ENCODE results near the gene SLC40A1. TPM values are rescaled to one million over a fixed set of nuclear protein-coding genes. Genes with fewer than 3 reads are reported as not detected.

The SLC40A1 gene
- total RNA-seq, 2 donors from 2014 or later: 76.5 to 118 TPM

DNA sequence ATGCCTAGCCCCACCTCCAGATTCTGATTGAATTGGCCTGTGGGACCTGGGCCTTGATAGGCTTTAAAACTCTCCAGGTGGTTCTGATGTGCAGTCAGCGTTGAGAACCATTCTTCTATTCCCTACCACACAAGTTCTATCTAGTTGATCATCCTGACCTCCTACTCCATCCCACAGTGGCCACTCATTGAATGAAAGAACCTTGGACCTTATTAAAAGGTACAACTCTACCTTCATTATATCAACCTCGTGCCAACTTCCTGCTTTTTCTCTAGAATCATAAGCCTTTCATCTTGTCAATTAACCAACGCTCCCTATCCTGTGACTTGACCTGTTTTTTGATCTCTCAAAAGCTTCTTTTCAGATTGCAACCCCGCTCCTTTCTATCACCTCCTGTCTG lies 55.8 kb downstream of the SLC40A1 start:
- no peak for ATAC-seq (ENCODE audit: insufficient number of reproducible peaks, low FRiP score, low read depth)
- H3K27ac ChIP-seq: no peak overlapping the region

DNA sequence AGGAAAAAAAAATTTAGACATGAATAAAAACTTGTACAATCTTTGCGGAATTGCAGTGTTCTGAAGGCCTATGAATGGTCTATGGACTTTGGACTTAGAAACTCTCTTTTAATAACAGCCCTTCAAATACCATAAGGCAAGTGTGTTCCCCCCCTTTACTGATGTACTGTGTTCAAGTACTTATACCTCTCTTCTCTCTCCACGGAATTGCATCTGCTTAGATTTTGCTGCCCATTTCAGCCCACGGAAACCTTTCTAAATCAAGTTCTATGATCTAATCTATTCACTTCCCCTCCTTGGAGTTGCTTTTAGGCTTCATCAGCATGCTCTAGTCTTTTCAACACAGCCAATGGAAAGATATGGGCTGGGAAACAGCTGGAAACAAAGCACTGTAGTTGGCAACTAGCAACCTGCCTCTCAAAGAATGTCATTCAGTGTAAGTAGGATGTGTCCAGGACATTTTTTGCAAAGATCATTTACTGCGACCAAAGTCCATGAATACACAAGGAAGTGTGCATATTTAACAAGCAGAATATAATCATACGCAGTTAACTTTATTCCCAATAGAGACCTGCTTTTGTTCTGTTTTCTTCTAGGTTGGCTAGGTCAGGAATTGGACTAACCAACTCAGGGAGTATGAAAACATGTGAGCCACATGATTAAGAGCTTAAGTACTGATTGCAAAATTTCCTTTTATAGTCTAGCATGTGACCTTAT lies 58.0 kb downstream of the SLC40A1 start:
- Histone ChIP-seq H3K27me3 (replicated peaks; ENCODE audit: insufficient read depth) (no peaks in the 10 kb centered on the region), H3K27ac (peak overlapping the region; percentile 22 to 67)

More for the DNA sequence above, 55.8 kb downstream of the SLC40A1 start:
- Histone ChIP-seq H3K4me3 (no peak overlapping the region), H3K4me1 (ENCODE audit: control insufficient read depth in 1 of 2, low read depth in 2 of 2) (peaks cover 14 to 50% of the 10 kb centered on the region in 2 donors), H3K27me3 (replicated peaks; ENCODE audit: insufficient read depth) (no peaks in the 10 kb centered on the region), H3K9me3 (no peaks in the 10 kb centered on the region), H3K36me3 (no peaks in the 10 kb centered on the region)
- DNase-seq (ENCODE audit: low spot score): no peak
- TF ChIP-seq, protein P1, sequence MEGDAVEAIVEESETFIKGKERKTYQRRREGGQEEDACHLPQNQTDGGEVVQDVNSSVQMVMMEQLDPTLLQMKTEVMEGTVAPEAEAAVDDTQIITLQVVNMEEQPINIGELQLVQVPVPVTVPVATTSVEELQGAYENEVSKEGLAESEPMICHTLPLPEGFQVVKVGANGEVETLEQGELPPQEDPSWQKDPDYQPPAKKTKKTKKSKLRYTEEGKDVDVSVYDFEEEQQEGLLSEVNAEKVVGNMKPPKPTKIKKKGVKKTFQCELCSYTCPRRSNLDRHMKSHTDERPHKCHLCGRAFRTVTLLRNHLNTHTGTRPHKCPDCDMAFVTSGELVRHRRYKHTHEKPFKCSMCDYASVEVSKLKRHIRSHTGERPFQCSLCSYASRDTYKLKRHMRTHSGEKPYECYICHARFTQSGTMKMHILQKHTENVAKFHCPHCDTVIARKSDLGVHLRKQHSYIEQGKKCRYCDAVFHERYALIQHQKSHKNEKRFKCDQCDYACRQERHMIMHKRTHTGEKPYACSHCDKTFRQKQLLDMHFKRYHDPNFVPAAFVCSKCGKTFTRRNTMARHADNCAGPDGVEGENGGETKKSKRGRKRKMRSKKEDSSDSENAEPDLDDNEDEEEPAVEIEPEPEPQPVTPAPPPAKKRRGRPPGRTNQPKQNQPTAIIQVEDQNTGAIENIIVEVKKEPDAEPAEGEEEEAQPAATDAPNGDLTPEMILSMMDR (IDR thresholded peaks at IDR 0.05): no peak

DNA sequence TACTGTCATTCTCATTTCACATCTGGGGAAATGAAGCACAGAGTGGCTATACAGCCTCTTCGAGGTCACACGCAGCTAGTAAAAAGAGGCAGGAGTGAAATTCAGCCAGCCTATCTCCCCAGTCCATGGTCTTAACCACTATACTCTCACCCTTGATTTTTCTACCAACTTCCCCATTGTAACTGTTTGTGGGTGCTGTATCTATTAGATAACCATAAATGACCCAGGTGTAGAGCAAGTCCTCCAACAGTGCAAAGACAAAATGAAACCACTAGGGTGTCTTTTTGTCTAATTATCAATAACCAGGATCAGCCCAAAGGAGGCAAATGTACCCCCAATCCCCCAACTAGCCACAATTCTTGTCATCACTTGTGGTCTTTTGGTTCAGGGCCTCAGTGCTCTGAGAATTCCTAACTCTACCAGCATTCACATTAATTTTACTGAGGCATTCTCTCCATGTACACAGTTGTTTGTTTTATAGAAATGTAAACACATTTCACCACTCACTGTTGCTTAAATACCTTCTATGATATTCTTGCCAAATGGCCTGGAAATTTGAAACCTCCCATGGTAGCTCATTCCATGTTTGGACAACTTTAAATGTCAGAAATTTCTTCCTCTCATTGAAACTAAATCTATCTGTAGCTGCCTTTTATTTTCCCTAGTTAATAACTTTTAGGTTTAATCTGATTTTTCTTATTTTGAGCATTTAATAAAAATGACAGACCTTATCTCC lies 58.7 kb downstream of the SLC40A1 start:
- ATAC-seq (ENCODE audit: insufficient number of reproducible peaks, low FRiP score, low read depth) (no peak), DNase-seq (ENCODE audit: low spot score) (no peak)
- Histone ChIP-seq H3K4me3 (no peak overlapping the region), H3K36me3 (no peaks in the 10 kb centered on the region), H3K9me3 (no peaks in the 10 kb centered on the region), H3K27ac (peak overlapping the region in 1 of 2 donors; percentile 22), H3K27me3 (replicated peaks; ENCODE audit: insufficient read depth) (no peaks in the 10 kb centered on the region), H3K4me1 (ENCODE audit: control insufficient read depth in 1 of 2, low read depth in 2 of 2) (peaks cover 11 to 47% of the 10 kb centered on the region in 2 donors)
- TF ChIP-seq, protein P1 (IDR thresholded peaks at IDR 0.05): no peak

More for the DNA sequence above, 58.0 kb downstream of the SLC40A1 start:
- H3K4me1 ChIP-seq (ENCODE audit: control insufficient read depth in 1 of 2, low read depth in 2 of 2): peaks cover 14 to 47% of the 10 kb centered on the region in 2 donors
- no peak overlapping the region for H3K4me3 ChIP-seq
- H3K36me3 ChIP-seq: no peaks in the 10 kb centered on the region
- TF ChIP-seq, protein P1 (IDR thresholded peaks at IDR 0.05): no peak
- DNase-seq (ENCODE audit: low spot score): no peak
- H3K9me3 ChIP-seq: no peaks in the 10 kb centered on the region
- no peak for ATAC-seq (ENCODE audit: insufficient number of reproducible peaks, low FRiP score, low read depth)

DNA sequence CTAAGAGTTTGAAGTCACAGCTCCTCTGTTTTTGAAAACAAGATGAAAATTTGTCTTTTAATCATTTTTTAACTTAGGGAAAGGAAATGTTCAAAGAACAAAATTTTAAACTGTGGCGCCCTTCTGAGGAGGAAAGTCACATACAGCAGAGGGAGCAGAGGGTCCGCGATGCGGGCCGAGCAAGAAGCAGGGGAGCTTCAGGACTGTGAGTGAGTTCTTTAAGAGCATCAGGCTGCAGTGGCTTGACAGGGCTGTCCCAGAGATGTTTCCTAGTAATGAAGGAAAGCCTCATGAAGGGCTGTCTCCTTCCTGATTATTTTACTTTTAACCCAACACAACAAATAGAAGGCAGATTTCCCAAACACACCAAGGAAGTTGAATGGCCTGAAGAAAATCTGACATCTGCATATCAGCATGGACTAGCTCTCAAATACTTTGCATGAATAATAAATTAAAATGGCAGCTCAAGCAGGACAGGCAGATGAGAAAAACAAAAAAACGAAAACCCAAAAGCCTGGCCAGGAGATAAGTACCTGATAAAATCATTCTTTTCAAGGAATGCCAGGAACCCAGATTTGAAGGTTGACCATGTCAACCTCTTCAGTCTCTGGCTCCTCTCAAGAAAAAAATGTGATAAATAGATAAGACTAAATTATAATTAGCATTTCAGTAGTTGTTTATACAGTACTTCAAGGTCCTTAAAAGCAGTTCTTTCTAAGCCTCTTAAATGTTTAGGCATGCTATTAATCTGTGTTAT lies 60.8 kb downstream of the SLC40A1 start:
- DNase-seq (ENCODE audit: low spot score) (no peak), ATAC-seq (ENCODE audit: insufficient number of reproducible peaks, low FRiP score, low read depth) (no peak)
- H3K36me3 ChIP-seq: no peaks in the 10 kb centered on the region
- TF ChIP-seq, protein P1 (IDR thresholded peaks at IDR 0.05): no peak
- H3K27me3 ChIP-seq (replicated peaks; ENCODE audit: insufficient read depth): no peaks in the 10 kb centered on the region
- no peak overlapping the region for H3K27ac ChIP-seq
- no peak overlapping the region for H3K4me3 ChIP-seq
- peaks cover 22 to 59% of the 10 kb centered on the region in 2 donors for H3K4me1 ChIP-seq (ENCODE audit: control insufficient read depth in 1 of 2, low read depth in 2 of 2)
- H3K9me3 ChIP-seq: no peaks in the 10 kb centered on the region
